ENCODE measurements around the gene BNIP5.

BNIP5 gene

DNA sequence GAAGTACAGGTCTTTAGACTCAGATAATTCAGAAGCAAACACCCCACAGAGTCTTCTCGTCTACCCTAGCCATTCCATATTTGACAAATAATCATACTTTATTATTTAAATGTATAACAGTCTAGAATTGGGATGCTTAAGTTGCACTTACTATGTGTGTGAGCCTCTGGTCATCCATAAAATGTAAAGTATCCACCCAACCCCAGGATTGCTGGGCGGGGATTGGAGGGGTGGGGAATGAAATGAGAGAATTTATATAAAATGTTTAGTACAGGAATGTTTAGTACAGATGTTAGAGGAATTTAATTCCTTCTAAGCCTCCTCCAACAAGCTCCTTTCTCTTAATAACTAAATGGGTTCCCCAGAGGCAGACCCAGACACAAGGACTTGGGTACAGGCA, 16.9 kb downstream of the BNIP5 start:
- H3K27ac ChIP-seq: no peak overlapping the region
- peak overlapping the region; percentile 14; the same call in 1 of the 2 replicates for H3K4me3 ChIP-seq (ENCODE audit: low read depth, low read length)
- H3K9me3 ChIP-seq (ENCODE audit: severe bottlenecking): no peaks in the 10 kb centered on the region
- DNase-seq: no peak
- H3K27me3 ChIP-seq (ENCODE audit: insufficient read depth, low read depth, severe bottlenecking): no peaks in the 10 kb centered on the region
- TF ChIP-seq, protein P1, sequence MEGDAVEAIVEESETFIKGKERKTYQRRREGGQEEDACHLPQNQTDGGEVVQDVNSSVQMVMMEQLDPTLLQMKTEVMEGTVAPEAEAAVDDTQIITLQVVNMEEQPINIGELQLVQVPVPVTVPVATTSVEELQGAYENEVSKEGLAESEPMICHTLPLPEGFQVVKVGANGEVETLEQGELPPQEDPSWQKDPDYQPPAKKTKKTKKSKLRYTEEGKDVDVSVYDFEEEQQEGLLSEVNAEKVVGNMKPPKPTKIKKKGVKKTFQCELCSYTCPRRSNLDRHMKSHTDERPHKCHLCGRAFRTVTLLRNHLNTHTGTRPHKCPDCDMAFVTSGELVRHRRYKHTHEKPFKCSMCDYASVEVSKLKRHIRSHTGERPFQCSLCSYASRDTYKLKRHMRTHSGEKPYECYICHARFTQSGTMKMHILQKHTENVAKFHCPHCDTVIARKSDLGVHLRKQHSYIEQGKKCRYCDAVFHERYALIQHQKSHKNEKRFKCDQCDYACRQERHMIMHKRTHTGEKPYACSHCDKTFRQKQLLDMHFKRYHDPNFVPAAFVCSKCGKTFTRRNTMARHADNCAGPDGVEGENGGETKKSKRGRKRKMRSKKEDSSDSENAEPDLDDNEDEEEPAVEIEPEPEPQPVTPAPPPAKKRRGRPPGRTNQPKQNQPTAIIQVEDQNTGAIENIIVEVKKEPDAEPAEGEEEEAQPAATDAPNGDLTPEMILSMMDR (IDR thresholded peaks at IDR 0.05; ENCODE audit: low read depth, low read length): no peak
- no peaks in the 10 kb centered on the region for H3K36me3 ChIP-seq

DNA sequence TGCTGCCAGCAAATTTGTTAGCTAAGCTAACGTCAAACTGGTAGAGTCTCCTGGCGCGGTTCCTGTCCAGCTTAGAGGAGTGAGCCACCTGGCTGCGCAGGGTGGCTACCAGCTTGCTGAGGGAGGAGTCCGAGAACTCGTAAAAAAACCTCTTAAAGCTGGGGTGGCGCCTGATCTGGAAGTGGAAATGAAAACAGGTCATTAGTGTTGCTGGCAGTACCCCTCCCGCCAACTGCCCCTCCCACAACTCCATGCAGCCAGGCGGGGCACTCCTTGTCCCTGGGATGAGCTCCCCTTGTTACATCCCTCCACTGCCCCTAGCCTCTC, 17.3 kb downstream of the BNIP5 start:
- TF ChIP-seq, protein P1 (IDR thresholded peaks at IDR 0.05; ENCODE audit: low read depth, low read length): peak; percentile 28; the same call in 1 of the 2 replicates
- DNase-seq: peak; percentile 76
- H3K36me3 ChIP-seq: no peaks in the 10 kb centered on the region
- peak overlapping the region; percentile 5; the same call in 1 of the 2 replicates for H3K27ac ChIP-seq
- H3K4me3 ChIP-seq (ENCODE audit: low read depth, low read length): peak overlapping the region; percentile 14
- no peaks in the 10 kb centered on the region for H3K9me3 ChIP-seq (ENCODE audit: severe bottlenecking)
- H3K27me3 ChIP-seq (ENCODE audit: insufficient read depth, low read depth, severe bottlenecking): no peaks in the 10 kb centered on the region

DNA sequence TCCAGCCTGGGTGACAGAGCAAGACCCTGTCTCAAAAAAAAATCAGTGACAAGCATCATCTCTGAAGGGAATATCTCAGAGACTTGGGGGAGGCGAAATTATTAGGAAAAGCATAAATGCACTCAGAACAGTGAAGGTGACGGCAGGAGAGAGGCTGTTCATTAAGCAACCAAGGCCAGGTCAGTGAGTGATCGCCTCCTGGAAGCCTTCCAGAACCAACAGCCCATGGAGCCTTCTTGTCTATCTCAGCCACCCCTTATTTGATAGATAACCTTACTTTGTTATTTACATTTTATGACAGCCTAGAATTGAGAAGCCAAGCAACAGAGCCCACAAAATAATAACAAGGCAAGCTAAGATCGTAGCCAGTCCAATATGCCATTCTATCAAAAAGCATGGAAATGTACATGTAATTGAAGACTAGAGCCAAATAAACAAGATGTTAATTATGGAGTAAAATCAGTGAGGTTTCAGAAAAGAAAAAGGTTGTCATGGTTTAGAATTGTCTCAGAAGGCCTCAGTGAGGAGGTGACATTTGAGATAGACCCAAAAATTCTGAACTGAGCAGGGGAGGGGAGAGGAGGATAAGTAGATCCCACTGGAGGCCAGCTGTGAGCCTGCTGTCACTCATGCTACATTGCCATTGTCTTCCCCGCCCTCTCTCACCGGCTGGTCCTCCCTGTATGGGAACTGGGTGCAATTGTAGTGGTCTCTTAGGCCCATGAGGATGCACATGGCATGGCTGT, 17.8 kb downstream of the BNIP5 start:
- DNase-seq: no peak
- Histone ChIP-seq H3K9me3 (ENCODE audit: severe bottlenecking) (no peaks in the 10 kb centered on the region), H3K27me3 (ENCODE audit: insufficient read depth, low read depth, severe bottlenecking) (no peaks in the 10 kb centered on the region), H3K4me3 (ENCODE audit: low read depth, low read length) (peak overlapping the region; percentile 14), H3K27ac (peak overlapping the region; percentile 5; the same call in 1 of the 2 replicates), H3K36me3 (no peaks in the 10 kb centered on the region)
- TF ChIP-seq, protein P1 (IDR thresholded peaks at IDR 0.05; ENCODE audit: low read depth, low read length): no peak

DNA sequence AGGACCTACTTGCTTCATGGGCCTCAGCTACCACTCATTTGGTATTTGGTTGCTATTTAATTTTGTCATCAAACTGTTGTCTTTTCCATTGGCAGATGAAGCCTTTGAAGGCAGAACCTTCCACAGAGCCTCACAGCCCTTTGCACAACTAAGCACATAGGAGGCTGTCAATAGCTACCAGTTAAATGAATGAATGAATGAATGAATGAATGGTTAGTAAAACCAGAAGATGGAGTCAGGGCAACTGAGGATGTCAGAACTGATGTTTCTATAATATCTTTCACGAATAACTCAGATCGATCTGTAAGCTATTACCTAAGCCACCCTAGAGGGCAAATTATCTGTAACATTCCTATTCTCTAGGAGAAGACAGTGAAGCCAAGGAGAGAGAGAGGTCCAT, 19.1 kb downstream of the BNIP5 start:
- no peaks in the 10 kb centered on the region for H3K9me3 ChIP-seq (ENCODE audit: severe bottlenecking)
- H3K36me3 ChIP-seq: no peaks in the 10 kb centered on the region
- no peak overlapping the region for H3K4me3 ChIP-seq (ENCODE audit: low read depth, low read length)
- TF ChIP-seq, protein P1 (IDR thresholded peaks at IDR 0.05; ENCODE audit: low read depth, low read length): no peak
- no peak for DNase-seq
- no peaks in the 10 kb centered on the region for H3K27me3 ChIP-seq (ENCODE audit: insufficient read depth, low read depth, severe bottlenecking)
- H3K27ac ChIP-seq: no peak overlapping the region

DNA sequence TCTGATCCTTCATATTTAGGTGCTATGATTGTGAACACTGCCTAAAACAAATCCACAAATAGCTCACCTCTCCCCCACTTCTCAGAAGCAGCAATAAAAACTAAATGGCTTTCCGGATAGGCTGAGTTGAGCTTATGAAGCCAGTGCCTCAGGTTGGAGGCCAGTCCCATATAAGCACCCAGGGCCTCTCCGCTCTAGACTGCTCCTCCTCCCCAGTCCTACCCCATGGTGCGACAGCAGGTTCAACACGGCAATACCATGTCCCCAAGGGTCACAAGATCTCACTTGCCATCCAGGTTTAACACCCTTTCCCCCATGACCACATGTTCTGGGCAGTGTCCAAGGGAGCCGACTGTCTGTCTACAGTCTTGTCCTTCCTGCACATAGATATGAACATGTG, 20.8 kb downstream of the BNIP5 start:
- Histone ChIP-seq H3K36me3 (no peaks in the 10 kb centered on the region), H3K4me3 (ENCODE audit: low read depth, low read length) (no peak overlapping the region), H3K27ac (no peak overlapping the region), H3K27me3 (ENCODE audit: insufficient read depth, low read depth, severe bottlenecking) (no peaks in the 10 kb centered on the region), H3K9me3 (ENCODE audit: severe bottlenecking) (no peaks in the 10 kb centered on the region)
- no peak for DNase-seq
- TF ChIP-seq, protein P1 (IDR thresholded peaks at IDR 0.05; ENCODE audit: low read depth, low read length): no peak

Data from WERI-Rb-1 (cell line).